ENCODE results near the gene SUCO.
A peak's percentile ranks its signal among the peaks of the same experiment; 100 is the strongest.
"Not testable (repeated sequence)": the region's sequence is repeated elsewhere in the genome, so short reads cannot be mapped to it uniquely, and the experiment has no call there.

The SUCO gene, protein sequence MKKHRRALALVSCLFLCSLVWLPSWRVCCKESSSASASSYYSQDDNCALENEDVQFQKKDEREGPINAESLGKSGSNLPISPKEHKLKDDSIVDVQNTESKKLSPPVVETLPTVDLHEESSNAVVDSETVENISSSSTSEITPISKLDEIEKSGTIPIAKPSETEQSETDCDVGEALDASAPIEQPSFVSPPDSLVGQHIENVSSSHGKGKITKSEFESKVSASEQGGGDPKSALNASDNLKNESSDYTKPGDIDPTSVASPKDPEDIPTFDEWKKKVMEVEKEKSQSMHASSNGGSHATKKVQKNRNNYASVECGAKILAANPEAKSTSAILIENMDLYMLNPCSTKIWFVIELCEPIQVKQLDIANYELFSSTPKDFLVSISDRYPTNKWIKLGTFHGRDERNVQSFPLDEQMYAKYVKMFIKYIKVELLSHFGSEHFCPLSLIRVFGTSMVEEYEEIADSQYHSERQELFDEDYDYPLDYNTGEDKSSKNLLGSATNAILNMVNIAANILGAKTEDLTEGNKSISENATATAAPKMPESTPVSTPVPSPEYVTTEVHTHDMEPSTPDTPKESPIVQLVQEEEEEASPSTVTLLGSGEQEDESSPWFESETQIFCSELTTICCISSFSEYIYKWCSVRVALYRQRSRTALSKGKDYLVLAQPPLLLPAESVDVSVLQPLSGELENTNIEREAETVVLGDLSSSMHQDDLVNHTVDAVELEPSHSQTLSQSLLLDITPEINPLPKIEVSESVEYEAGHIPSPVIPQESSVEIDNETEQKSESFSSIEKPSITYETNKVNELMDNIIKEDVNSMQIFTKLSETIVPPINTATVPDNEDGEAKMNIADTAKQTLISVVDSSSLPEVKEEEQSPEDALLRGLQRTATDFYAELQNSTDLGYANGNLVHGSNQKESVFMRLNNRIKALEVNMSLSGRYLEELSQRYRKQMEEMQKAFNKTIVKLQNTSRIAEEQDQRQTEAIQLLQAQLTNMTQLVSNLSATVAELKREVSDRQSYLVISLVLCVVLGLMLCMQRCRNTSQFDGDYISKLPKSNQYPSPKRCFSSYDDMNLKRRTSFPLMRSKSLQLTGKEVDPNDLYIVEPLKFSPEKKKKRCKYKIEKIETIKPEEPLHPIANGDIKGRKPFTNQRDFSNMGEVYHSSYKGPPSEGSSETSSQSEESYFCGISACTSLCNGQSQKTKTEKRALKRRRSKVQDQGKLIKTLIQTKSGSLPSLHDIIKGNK (N-terminal part only)

GRCh38 chr1:172532700-172533512, at the start of gene SUCO:
Gene SUCO (plus strand): TSS chr1:172533150. CDS start chr1:172533436, 286 bp downstream.
- peak; percentile 92 for DNase-seq

- DNase-seq, result no peak
Measured at GRCh38 chr1:172483448-172483847, 49.5 kb upstream of the SUCO start.

DNA sequence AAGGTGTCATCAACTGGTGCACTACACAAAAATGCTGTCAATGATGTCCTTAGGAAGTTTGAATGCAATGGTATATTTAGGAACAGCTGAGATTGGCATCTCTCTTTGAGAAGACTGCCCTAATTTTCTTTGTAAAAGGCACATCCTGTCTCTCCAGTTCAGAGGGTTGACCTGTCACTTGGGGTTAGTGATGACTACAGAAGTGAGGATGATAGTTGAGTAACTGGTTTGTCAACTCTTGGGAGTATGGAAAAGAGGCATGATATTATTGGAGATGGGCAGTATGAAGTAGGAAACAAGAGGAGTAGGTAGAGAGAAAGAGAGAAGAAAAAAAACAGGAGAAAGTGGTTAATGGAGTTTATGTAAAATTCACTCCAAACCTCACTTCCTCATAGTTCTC, 48.7 kb upstream of the SUCO start:
- no peak for DNase-seq

GRCh38 chr1:172485626-172486025, 47.3 kb upstream of the SUCO start:
- no peak for DNase-seq

GRCh38 chr1:172486805-172487454, 46.0 kb upstream of the SUCO start:
- no peak for DNase-seq

DNA sequence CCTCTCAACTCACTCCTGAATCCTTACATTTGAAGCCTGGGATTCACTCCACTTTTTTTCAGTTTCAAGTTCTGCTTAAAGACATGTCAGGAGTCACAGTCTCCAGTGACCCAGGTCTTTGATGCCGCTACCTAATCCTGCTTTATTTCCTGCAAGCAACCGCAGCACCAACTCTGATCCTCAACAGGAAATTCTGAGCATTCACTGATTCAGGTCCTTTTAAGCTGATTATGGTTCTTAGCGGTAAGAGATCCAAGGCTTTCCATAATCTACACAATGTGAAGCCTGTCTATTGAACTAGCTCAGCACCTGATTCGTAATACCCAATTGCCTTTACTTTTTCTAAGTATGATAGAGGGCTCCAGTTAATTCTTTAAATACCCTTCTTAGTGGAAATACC, 45.4 kb upstream of the SUCO start:
- no peak for DNase-seq

- no peak for DNase-seq
Measured at GRCh38 chr1:172488393-172488792, 44.6 kb upstream of the SUCO start.

GRCh38 chr1:172489847-172490246, 43.1 kb upstream of the SUCO start:
- no peak for DNase-seq

DNA sequence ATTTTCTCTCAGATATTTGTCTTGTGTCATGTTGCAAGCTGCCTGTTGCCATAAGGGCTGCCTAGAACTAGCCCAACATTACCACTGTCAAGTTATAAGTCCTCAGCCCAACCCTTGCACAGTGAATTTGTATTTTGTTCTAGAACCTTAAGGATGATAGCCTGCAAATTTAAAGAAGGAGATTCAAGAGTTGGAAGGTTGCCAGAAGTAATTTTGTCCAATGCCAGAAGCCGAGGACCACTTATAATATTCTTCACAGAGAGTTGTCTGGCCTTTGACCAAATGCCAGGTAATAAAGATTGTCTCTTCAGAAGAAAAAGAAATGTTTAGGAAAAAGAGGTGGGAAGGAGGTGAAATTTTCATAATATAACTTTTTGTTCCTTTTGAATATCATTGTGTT, 40.5 kb upstream of the SUCO start:
- DNase-seq, result no peak

- no peak for DNase-seq
Measured at GRCh38 chr1:172494166-172494565, 38.8 kb upstream of the SUCO start.

DNA sequence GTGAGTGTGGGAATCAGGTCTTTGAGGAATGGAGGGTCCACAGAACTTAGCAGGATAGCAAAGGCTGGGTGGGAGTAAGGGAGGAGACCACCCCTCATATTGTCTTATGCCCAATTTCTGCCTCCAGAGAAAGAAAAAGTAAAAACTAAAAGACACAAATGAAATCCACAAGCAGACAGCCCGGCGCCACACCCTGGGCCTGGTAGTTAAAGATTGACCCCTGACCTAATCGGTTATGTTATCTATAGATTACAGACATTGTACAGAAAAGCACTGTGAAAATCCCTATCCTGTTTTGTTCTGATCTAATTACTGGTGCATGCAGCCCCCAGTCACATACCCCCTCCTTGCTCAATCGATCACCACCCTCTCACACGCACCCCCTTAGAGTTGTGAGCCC, 36.8 kb upstream of the SUCO start:
- not testable (repeated sequence) for DNase-seq

- no peak for DNase-seq
Measured at GRCh38 chr1:172496678-172497077, 36.3 kb upstream of the SUCO start.

DNA sequence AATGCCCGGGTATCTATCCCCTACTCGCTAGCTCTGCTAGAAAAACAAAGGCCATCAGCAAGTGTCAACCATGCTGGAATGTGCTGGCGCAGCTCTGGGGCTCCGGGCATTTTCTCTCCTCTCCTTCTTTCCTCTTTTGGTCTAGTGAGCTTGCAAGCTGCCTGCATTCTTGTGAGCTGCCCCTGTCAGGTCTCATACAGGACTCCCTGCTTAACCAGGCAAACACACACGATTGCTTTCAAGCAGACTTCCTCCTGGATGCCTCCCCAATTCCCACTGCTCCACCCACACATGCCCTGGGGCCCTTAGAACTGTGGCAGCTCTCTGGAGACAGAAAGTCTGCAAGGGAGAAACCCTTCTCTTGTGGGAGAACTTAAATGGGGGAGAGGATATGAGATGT, 35.7 kb upstream of the SUCO start:
- no peak for DNase-seq

DNA sequence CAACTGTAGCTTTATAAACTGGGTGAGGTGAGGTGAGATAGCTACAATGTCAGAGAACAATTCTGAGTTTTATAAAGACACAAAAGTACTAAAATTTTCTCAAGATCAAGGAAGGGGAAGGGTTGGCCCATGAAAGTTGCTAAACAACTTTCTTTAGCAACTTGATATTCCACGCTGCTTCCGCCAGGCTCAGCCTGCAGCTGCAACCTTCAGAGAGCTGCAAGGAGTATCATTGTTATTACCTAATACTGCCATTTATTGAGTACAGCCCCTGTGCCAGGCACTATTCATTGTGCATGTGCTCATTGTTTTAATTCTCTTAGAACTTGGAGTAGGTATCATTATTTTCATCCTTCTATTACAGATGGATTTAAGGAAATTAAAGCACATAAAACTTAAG, 34.1 kb upstream of the SUCO start:
- DNase-seq, result no peak

DNA sequence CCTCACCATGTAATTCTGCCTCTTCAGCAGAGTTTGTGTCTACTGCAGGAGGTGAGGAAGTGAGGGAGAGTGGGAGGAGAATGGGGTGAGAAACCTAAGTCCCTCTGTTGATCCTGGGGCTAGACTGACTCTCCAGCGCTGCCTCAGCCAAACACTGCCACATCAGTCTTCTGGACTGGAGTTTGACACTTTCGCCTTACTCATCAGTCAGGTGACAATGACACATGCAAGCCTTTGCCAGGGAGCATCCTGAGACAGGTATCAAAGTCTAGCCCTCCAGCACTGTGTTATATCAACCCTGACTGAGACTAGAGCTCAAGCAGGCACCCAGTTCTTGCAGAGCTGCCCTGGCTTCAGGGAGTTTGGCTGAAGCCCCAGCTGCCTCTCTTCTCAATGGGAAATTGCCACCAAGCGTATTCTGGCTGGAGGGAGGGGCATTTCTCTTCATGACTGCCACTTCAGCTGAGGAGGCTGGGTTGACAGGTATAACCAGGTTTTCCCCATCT, 33.3 kb upstream of the SUCO start:
- DNase-seq, result no peak

DNA sequence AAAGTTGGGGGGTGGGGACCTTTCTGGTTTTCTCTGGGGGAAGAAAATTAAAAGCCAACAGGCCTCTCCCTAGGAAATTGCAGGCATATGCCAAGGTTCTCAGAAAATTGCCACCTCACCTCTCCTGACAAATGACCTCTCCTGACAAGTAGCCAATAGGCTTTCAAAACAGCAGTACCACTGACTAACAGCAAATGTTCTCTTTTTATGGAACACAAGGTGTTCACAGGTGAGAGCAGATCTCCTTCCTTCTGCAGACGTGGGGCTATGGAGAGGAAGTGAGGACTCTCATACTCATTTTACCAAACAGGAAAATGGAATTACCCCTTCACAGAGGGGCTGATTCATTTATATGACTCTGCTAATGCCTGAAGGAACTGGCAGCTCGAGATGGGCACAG, 32.7 kb upstream of the SUCO start:
- DNase-seq, result no peak

- no peak for DNase-seq
Measured at GRCh38 chr1:172507741-172508140, 25.2 kb upstream of the SUCO start.

- no peak for DNase-seq
Measured at GRCh38 chr1:172510479-172510878, 22.5 kb upstream of the SUCO start.

DNA sequence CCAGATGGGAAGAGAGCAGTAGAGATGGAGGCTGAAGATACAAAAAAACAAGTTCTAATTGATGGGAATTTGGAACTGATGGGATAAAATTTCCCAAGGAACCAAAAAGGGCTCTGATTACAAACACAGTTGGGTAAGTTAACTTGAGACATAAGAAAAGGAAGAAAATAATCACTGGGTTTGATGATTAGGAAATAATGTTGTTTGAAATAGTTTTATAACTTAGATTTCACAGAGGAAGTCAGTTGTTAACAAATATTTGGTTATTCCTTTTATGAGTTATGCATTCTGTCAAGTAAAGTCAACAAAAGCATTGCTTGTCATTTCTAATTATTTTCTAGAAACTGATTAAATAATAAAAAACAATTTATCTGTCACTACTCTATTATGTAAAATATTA, 20.4 kb upstream of the SUCO start:
- no peak for DNase-seq

DNA sequence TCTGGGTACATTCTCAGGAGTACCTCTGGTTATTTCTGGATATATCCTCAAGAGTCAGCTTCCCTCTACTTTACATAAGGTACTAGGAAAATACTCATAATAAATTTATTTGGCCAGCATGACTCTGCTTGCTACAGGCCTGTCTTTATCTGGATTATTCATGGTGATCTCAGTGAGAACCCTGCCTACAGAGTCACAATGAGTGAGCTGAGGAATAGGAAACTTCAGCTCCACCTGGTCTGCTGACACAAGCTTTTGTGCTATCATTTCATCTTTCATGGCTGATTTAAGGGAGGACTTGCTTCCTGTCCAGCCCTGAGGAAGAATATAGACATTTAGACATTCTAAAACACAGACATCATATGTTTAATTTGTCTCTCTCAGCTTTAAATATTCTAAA, 19.5 kb upstream of the SUCO start:
- DNase-seq, result no peak

DNA sequence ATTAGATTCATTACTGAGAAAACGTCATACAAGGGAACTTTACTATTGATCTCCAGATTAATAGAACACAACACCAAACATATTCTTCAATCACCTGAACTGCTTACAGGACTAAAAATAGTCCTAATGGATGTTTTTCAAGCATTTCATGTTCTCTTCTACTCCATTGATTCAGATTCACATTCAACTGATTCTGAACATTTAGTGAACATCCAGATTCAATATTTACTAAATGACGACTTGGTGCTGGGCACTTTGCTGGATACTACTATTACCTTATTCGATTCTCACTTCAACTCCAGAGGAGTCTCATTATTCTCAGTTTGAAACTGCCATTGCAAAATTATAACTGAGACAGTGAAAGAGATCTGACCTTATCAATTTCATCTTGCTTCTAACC, 18.8 kb upstream of the SUCO start:
- no peak for DNase-seq

- no peak for DNase-seq
Measured at GRCh38 chr1:172515436-172515835, 17.5 kb upstream of the SUCO start.
